Heart left ventricle (tissue), 13 donors: ENCODE data around the gene ELMOD3.
"Not testable (repeated sequence)": the region's sequence is repeated elsewhere in the genome, so short reads cannot be mapped to it uniquely, and the experiment has no call there.

Experiments
- CTCF ChIP-seq, 12 donors: fragments of 200-600 bp; sonication (generic) in 4 of 12; IDR thresholded peaks; one replicate each; pipeline versions ENCODE4 v1.5.0 to v1.8.0; 2018 to 2022; ENCODE audit warnings: antibody characterized with exemption in 12 of 12, mild to moderate bottlenecking in 5 of 12
- POLR2A ChIP-seq, 2 donors: fragments of 450-650 bp; IDR thresholded peaks; one replicate each; pipeline ENCODE4 v1.6.1; 2017; ENCODE audit warnings: antibody characterized with exemption in 2 of 2, mild to moderate bottlenecking in 2 of 2, moderate library complexity in 2 of 2
- donor health status: ischemic (EF 13 %, LVEDD 7.1; RV severe dilation, severe dysfunction).
- donor health status: DM: no; HTN: yes; CAD: no.
- donor health status: DM: no; HTN: no; CAD: no.
- donor health status: ischemic (EF 25% LVEDD 6.9; RV normal size, moderate dysfunction).
- donor health status: ischemic (EF 25% LVEDD 5.7; RV mildly dilated, moderate dysfunction).
- donor health status: ischemic (EF 35%, LVEDD 5.7; RV mildly dilated, moderate dysfunction).
- donor health status: nonischemic (EF 11% LVEDD 7.7; RV severe dilation, severe dysfunction).
- donor health status: DM: yes; HTN: yes; CAD: no.
- donor health status: PGD.
- donor health status: ischemic (EF 29% LVEDD 5.4; RV normal size, mild dysfunction).
- donor health status: nonischemic (EF 23%, LVEDD 6.1; RV moderate dilation, normal function).

DNA sequence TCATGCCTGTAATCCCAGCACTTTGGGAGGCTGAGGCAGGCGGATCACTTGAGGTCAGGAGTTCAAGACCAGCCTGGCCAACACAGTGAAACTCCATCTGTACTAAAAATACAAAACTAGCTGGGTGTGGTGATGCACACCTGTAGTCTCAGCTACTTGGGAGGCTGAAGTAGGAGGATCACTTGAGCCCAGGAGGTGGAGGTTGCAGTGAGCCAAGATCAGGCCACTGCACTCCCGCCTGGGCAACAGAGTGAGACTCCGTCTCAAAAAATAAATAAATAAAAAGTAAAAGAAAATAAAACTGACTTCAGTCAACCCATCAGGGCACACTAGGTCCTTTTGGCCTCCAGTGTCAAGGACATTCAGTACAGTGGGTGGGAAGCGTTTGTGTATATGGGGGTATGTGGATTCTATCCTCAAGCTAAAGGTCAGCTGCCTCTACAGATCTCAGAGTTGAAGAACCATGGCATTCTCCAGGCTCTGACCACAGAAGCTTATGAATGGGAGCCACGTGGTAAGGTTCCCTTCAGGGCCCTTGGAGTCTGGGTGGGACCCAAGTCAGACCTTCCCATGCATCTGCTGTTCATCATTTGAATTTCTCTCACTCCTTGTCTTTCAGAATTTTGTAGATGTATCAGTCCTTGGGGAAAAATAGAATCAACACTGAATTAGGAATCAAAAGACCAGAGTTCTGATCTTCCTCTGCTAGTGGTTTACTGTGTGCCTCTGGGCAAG lies 8.3 kb downstream of the ELMOD3 start:
- TF ChIP-seq CTCF, POLR2A (IDR thresholded peaks at IDR 0.05): not testable (repeated sequence)
